Left hindlimb (tissue), 1 donor: ENCODE data around the gene CERK.

ENCODE experiments used
- DNase-seq: peaks from one replicate; pipeline ENCODE4 v3.0.0-alpha.2; 2018

Gene CERK

GRCh38 chr22:46731246-46732040 is 6.6 kb downstream of the CERK start:
- no peak for DNase-seq

- DNase-seq, result no peak
These were observed 7.3 kb downstream of the CERK start for GRCh38 chr22:46730568-46731245.

DNA sequence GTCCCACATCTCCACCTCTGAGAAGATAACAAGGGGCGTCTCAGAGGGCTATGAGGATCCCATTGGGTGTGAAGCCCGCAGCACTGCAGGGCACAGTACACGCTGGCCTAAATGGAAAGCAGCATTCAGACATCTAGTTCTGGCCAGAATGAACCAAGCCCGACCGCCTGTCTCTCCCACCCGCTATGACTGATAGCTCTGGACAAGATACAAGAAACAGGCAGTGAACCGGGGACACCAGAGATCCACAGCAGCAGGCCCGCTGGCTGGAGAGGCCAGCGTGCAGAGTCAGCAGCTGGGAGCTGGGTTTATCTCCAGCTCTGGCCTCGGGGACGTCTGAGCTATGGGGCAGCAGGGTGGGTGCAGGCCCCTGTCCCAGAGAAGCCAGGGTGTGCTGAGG is 9.6 kb downstream of the CERK start:
- no peak for DNase-seq

DNA sequence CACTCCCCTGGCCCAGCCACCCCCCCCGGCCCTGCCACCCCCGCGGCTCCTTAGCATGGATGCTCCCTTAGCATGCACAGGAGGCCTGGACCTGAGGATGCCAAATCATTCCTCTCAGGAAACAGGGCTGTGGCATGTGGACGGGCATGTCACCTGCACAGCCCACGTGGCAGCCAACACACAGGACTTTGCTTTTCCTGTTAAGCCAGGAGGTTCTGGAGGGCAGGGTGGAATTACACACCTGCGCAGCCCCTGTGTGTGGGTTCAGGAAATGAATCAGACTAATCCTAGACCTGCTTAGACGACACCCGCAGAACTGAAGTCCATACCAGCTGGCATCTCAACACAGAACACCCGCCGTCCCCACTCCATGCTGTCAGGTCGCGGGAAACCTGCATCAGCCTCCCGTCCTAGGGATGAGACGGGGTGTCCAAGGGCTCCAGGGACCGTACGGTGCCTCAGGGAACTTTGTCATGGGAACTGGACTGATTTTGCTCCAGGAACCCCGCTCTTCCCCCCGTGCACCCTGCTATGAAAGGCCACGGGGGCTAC is 10.2 kb downstream of the CERK start:
- no peak for DNase-seq

- no peak for DNase-seq
These were observed 11.1 kb downstream of the CERK start for GRCh38 chr22:46726986-46727317.

DNA sequence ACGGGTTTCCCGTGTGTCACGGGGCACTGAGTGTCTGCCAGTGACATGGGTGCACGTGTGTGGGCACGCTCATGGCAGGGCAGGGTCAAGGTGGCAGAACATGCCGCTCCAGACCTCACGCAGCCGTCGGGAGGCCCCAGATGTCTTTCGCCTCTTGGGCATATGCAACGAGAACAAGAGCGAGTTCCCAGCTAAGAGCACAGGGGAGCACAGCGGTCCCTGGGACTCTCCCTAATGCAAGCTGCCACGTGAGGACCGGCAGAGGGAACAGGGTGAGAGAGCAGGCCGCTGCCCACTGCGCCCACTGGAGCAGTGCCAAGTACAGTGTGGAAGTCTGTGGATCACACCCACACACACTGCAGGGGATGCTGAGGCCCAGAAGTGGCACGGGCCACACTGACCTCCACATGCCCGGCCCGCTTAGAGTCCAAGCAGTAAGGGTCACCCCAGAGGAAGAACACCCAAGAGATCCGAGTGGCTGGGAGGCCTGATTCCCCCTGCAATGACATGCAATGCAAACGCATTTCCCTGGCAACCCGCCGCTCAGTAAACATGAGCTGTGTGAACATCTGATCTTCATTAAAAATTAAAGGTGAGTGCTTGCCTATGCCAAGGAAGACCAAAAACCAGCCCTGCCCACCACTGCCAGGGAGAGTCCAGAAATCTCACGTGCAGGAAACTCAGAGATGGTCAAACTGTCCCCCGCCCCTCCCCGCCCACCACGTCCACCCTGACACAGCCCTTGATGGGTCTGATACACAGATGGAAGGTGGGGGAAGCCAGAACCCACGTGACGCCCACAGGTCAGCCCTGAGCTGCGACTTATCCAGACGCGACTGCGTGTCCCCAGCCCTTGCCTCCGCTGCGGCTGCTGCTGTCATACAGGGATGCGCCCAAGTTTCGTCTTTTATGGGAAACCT is 11.7 kb downstream of the CERK start:
- no peak for DNase-seq

- no peak for DNase-seq
These were observed 13.0 kb downstream of the CERK start for GRCh38 chr22:46725096-46725495.

- no peak for DNase-seq
These were observed 14.2 kb downstream of the CERK start for GRCh38 chr22:46723882-46724281.

GRCh38 chr22:46721501-46722085 is 16.5 kb downstream of the CERK start:
- peak; percentile 67 for DNase-seq

- DNase-seq, result no peak
These were observed 18.1 kb downstream of the CERK start for GRCh38 chr22:46719921-46720320.

- no peak for DNase-seq
These were observed 23.5 kb downstream of the CERK start for GRCh38 chr22:46714550-46714949.

- no peak for DNase-seq
These were observed 25.8 kb downstream of the CERK start for GRCh38 chr22:46712288-46712687.

- DNase-seq, result no peak
These were observed 27.2 kb downstream of the CERK start for GRCh38 chr22:46710806-46711205.

DNA sequence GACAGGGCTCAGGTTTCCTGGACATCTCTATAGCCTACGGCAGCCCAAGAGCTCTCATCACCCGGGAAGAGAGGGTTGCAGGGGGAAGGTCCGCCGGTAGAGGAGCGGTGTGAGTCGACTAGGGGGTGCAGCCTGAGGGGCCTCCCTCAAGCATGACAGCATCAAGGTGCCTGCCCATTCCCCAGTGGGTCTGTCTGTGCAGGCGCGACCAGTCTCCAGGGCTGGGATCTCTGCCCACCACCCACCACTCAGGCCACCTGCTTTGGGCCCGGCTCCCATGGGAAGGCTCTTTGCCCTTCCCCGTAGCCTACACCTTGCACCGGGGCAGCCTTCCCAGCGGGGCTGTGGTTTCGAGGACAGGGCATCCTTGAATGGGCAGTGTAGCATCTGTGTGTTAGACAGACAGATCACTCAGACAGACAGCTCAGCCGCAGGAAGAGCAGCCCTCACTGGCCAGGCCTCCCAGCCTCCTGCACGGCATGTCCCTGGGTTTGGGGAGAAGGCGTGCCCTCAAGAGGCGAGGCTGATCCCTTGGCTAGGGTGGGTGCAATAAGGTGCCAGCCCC is 29.2 kb downstream of the CERK start:
- no peak for DNase-seq

- DNase-seq, result no peak
These were observed 30.1 kb downstream of the CERK start for GRCh38 chr22:46707827-46708570.

DNA sequence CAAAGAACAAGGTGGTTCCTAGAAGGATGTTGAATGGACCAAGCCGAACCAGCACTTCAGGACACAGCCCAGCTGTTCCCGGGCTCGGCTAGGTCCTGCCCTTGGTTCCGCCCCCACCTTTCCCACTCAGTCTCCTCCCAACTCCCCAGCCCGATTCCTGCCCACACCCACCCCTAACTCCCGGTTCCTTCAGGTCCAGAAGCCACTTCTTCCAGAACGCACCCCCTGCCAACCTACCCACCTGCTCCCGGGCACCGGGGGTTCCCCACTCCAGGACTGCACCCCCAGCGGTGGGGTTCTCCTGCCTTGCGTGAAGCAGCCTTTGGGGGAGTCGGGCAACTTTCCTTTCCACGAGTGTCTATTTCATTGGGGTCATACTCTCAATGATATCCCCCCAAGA is 30.7 kb downstream of the CERK start:
- DNase-seq, result no peak

- DNase-seq, result no peak
These were observed 32.0 kb downstream of the CERK start for GRCh38 chr22:46706060-46706459.

- DNase-seq, result no peak
These were observed 34.1 kb downstream of the CERK start for GRCh38 chr22:46703996-46704370.

DNA sequence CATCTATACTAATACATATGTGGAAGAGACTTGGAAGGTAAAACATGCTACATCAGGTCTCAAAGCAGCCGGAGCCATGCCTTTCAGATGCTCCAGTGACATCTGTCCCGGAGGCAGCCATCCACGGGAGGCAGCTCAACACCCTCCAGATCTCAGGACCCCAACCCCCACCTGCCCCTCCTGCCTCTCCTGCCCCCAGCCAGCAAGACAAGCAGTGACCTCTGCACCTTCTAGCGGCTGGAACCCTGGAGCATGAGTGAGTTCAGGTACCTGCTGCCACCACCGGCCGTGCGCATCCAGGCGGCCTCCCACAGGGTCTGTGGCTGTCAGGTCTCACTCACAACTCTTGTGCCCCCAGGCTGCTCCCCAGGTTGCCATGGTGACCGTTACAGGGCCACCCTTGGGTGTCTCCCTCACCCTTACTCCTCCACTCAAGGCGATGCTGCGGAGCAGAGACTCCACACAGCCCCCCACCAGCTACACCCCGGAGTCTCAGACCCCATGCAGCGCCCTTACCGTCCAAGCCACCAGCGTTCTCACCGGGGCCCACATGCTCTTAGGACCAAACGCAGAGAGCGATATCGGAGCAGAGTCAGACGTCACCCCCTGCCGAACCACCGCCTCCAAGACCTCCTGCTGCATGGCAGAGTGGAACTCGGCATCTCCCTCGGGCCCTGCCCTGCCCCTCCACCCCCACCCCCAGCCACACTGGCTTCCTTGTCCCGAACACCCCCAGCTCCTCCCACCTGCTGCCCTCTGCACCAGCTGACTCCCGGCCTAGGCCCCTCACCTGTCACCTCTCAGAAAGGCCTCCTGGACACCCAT is 34.7 kb downstream of the CERK start:
- no peak for DNase-seq

DNA sequence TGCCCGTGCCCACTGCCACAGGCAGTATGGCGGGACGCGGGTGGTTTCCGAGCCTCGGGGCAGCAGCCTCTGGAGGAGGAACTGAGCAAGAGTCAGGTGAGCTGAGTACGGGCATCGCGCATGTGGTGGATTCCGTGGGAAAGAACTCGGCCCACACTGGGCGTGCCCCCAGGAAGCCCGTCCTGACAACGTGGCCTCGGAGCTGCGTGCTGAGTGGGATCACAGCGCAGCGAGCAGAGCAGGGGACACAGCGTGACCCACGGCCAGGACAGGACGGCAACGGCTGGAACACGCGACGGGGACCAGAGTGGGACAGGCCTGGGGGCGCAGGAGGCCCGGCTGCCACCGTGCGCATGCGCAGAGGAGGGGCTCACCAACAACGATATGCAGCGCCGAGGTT is 36.8 kb downstream of the CERK start:
- no peak for DNase-seq

- no peak for DNase-seq
These were observed 39.0 kb downstream of the CERK start for GRCh38 chr22:46699091-46699490.
